Measurements from ENCODE around the gene NANOS3. TPM values are rescaled to one million over a fixed set of nuclear protein-coding genes. Genes with fewer than 3 reads are reported as not detected.

NANOS3 gene
- total and polyA plus RNA-seq, 7 donors: 0.16 TPM; not detected in 6

GRCh38 chr19:13872695-13873389 lies 4.1 kb upstream of the NANOS3 start:
- Histone ChIP-seq H3K27me3 (peaks cover 0 to 10% (median 4%) of the 10 kb centered on the region in 3 donors), H3K9me3 (no peaks in the 10 kb centered on the region), H3K27ac (no peak overlapping the region), H3K36me3 (no peaks in the 10 kb centered on the region), H3K4me3 (peak overlapping the region; percentile 20 to 47 (median 36)), H3K4me1 (peaks cover 0 to 12% (median 9%) of the 10 kb centered on the region in 4 donors)
- DNase-seq: no peak
- intact Hi-C loops (cut with DNase I): no loop called here
- TF ChIP-seq EP300 (IDR thresholded peaks at IDR 0.05) (no peak), CTCF (IDR thresholded peaks at IDR 0.05) (no peak), POLR2A (IDR thresholded peaks at IDR 0.05) (no peak), POLR2AphosphoS5 (IDR thresholded peaks at IDR 0.05) (no peak)
- WGBS, 2 donors: 2 to 4% methylated on average over 45 of the region's 45 CpGs

GRCh38 chr19:13873834-13874515 lies 3.0 kb upstream of the NANOS3 start:
- Histone ChIP-seq H3K4me1 (peaks cover 0 to 12% (median 9%) of the 10 kb centered on the region in 4 donors), H3K4me3 (no peak overlapping the region), H3K27me3 (peaks cover 0 to 10% (median 4%) of the 10 kb centered on the region in 3 donors), H3K36me3 (no peaks in the 10 kb centered on the region), H3K9me3 (no peaks in the 10 kb centered on the region), H3K27ac (no peak overlapping the region)
- TF ChIP-seq EP300 (IDR thresholded peaks at IDR 0.05) (no peak), POLR2A (IDR thresholded peaks at IDR 0.05) (no peak), POLR2AphosphoS5 (IDR thresholded peaks at IDR 0.05) (no peak), CTCF (IDR thresholded peaks at IDR 0.05) (no peak)
- intact Hi-C loops (cut with DNase I): no loop called here
- WGBS, 2 donors: 72 to 75% methylated on average over 35 of the region's 35 CpGs
- DNase-seq: no peak

- no peak overlapping the region for H3K27ac ChIP-seq
- 94 to 95% methylated on average over 5 of the region's 5 CpGs for WGBS, 2 donors
- intact Hi-C loops (cut with DNase I): no loop called here
These were observed 1.1 kb upstream of the NANOS3 start for GRCh38 chr19:13875824-13876223.

GRCh38 chr19:13877303-13877702 lies 369 bp downstream of the NANOS3 start:
- 88 to 93% methylated on average over 27 of the region's 27 CpGs for WGBS, 2 donors
- intact Hi-C loops (cut with DNase I): no loop called here
- Histone ChIP-seq H3K9me3 (no peaks in the 10 kb centered on the region), H3K4me3 (no peak overlapping the region), H3K27me3 (peaks cover 0 to 10% (median 4%) of the 10 kb centered on the region in 3 donors), H3K36me3 (no peaks in the 10 kb centered on the region), H3K4me1 (peaks cover 0 to 41% (median 27%) of the 10 kb centered on the region in 4 donors), H3K27ac (no peak overlapping the region)
- TF ChIP-seq EP300 (IDR thresholded peaks at IDR 0.05): no peak
- no peak for TF ChIP-seq POLR2A (IDR thresholded peaks at IDR 0.05)
- no peak for TF ChIP-seq CTCF (IDR thresholded peaks at IDR 0.05)
- TF ChIP-seq POLR2AphosphoS5 (IDR thresholded peaks at IDR 0.05): no peak
- no peak for DNase-seq

More at GRCh38 chr19:13875824-13876223, 1.1 kb upstream of the NANOS3 start:
- Histone ChIP-seq H3K27me3 (peaks cover 0 to 10% (median 4%) of the 10 kb centered on the region in 3 donors), H3K4me1 (peaks cover 0 to 26% (median 23%) of the 10 kb centered on the region in 4 donors), H3K36me3 (no peaks in the 10 kb centered on the region), H3K4me3 (no peak overlapping the region), H3K9me3 (no peaks in the 10 kb centered on the region)
- DNase-seq: no peak
- TF ChIP-seq POLR2AphosphoS5 (IDR thresholded peaks at IDR 0.05) (no peak), EP300 (IDR thresholded peaks at IDR 0.05) (no peak), CTCF (IDR thresholded peaks at IDR 0.05) (no peak), POLR2A (IDR thresholded peaks at IDR 0.05) (no peak)

All from sigmoid colon (tissue), 7 donors.